GM21786 (cell line): ENCODE data around the gene MFSD11.
"Not testable (repeated sequence)": the region's sequence is repeated elsewhere in the genome, so short reads cannot be mapped to it uniquely, and the experiment has no call there.

Experiments used
- ATAC-seq: cut with Tn5 transposase; IDR thresholded peaks from one replicate; pipeline ENCODE4 v1.9.1; 2021; ENCODE audit not compliant: unreplicated experiment

The MFSD11 gene

GRCh38 chr17:76737676-76738467, at the start of gene MFSD11:
TSS of gene MFSD11 (plus strand) at chr17:76738119. CDS start at chr17:76738353, 234 bp downstream.
- peak; percentile 53 for ATAC-seq

- ATAC-seq, result no peak
Observed at GRCh38 chr17:76688165-76688622, 49.7 kb upstream of the MFSD11 start.

DNA sequence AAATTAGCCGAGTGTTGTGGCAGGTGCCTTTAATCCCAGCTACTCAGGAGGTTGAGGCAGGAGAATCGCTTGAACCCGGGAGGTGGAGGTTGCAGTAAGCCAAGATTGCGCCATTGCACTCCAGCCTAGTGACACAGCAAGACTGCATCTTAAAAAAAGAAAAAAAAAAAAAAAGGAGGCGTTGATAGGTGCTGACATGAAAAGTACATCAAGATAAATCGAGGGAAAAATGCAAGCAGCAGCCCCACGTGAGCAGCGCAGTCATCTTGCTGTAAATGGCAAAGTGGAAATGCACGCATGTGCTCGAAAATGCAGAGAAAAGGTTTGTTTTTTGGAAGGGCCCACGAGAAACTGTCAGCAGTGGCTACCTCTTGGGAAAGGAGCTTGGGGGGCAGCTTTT, 48.1 kb upstream of the MFSD11 start:
- no peak for ATAC-seq

DNA sequence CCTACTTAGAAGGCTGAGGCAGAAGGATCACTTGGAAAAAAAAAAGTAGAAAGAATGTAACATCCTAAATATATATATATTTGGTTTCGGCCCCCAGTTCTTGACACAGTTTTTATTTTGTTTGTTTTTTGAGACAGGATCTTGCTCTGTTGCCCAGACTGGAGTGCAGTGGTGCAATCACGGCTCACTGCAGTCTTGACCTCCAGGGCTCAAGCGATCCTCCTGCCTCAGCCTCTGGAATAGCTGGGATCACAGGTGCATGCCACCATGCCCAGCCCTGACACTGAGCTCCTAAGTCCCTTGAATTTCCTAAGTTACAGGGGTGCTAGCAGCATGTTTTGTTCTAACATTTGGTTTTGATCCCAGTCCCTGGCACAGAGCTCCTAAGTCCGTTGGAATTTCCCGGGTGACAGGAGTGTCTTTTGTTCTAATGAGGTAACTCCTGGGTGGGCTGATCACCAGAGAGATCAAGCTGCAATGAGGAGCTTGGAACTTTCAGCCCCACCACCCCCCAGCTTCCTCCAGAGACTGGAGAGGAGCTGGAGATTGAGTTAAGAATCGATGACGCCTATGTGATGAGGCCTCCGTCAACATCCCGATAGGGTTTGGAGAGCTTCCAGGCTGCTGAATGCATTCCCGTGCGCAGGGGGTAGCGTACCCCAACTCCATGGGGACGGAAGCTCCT, 47.2 kb upstream of the MFSD11 start:
- ATAC-seq, result no peak

DNA sequence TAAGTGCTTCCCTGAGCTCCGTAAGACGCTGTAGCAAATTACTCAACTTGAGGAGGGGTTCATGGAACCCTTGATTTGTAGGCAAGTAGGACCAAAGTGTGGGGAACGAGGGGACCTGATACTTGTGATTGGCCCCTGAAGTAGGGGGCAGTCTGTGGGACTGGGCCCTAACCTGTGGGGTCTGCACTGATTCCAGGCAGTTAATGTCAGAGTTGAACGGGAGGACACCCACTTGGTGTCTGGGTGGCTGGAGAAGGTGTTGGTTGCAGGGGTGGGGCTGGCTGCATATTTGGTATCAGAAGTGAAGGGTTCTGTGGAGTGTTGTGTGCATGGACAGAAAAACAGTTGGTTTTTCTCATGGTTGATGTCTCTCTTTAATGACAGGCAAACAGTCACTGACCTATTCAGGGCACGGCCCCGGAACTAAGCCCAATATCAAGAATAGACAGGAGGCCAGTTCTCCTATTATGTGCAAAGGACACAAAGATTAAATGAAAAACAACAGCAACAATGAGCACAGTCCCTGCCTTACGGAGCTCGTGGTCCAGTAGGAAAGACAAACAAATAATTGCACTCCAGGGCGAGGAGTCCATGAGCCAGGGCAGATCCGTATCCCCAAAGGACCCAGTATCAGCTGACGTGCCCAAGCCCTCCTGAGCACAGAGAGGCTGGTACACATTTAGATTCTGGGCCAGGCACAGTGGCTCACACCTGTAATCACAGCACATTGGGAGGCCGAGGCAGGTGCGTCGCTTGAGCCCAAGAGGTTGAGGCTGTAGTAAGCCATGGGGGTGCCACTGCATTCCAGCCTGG, 46.3 kb upstream of the MFSD11 start:
- no peak for ATAC-seq

DNA sequence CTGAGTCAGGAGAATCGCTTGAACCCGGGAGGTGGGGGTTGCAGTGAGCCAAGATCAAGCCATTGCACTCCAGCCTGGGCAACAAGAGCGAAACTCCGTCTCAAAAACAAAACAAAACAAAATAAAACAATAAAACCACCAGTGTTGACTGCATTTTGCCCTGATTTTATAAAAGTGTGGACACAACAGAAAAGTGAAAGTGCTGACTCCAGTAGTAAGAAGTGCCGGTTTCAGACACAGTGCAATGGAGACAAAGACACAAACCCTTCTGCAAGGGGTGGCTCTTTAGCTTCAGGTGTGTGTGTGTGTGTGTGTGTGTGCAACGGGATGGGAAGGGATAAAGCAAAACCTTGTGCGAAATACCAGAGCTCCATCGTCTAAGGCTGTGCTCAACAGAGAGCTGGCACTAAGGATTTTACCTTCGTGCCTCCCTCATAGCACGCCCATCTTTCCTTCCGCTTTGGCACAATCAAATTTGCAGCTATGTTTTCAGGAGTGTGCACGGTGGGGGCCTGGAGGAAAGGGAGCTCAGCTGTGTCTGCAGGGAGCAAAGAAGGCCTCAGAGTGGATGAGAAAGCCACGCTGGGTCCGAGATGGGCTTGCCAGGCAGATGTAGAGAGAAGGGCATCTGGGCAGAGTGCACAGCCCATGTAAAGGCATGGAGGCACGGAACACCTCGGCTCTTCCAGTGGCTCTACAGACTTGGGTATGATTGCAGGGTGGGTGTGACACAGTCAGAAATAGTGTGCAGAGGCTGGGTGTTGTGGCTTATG, 42.7 kb upstream of the MFSD11 start:
- ATAC-seq, result no peak

- ATAC-seq, result peak; percentile 60
Observed at GRCh38 chr17:76696763-76697701, 40.9 kb upstream of the MFSD11 start.

DNA sequence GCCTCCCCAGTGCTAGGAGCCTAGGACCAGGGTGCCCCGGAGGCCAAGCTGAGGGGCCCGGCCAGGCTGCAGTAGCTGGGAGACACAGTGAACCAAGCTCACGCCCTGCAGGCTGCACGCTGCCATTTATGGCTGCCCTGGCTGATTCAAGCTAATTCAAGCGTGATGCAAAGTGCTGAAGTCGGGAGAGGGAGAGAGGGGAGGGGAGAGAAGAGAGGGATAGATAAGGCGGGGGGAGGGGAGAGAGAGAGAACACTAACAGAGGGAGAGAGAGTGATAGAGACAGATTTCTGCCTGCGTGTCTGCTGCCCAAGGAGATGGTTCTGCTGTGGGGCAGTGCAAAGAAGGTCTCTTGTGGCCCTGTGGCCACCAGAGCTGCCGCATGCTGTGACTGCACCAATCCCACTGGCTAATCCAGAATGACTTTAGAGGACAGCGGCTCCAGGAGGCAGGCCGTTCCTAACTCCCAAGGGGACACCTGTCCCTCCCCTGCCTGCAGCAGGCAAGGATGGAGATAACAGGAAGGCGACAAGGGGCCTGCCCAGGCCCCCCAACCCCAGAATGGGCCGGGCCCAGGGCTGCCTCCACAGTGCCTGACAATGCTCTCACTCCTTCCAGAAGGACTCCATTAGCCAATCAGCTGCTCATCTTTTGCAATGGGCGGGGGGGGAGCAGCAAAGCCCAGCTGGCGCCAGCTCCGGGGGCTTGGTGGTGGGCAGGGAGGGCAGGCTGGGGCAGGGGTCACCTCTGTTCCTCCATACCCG, 40.0 kb upstream of the MFSD11 start:
- no peak for ATAC-seq

- not testable (repeated sequence) for ATAC-seq
Observed at GRCh38 chr17:76698466-76698977, 39.4 kb upstream of the MFSD11 start.

- ATAC-seq, result no peak
Observed at GRCh38 chr17:76700270-76700616, 37.7 kb upstream of the MFSD11 start.

- no peak for ATAC-seq
Observed at GRCh38 chr17:76700617-76701470, 37.1 kb upstream of the MFSD11 start.

DNA sequence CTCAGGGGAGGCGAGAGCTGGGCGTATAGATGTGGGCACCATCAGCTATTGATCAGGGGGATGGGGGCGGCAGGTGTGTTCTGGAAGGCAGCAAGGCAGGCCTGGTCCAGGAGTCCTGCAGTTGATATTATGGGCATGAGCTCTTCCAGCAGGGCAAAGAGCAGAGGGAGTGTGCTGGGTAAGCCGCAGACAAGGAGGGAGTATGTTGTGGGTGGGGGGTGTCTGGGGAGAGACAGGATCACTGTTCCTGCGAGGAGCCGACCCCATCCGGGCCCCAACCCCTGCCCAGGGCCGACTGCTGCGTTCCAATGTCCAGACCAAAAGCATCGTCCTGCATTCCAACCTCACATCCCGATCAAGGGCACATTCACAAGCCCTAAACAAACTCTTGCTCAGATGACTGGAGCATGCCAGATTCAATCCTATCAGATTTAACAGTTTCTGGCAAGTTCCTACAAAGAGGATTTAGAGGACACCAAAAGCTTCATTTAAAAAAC, 36.4 kb upstream of the MFSD11 start:
- no peak for ATAC-seq

- no peak for ATAC-seq
Observed at GRCh38 chr17:76702076-76702475, 35.8 kb upstream of the MFSD11 start.

DNA sequence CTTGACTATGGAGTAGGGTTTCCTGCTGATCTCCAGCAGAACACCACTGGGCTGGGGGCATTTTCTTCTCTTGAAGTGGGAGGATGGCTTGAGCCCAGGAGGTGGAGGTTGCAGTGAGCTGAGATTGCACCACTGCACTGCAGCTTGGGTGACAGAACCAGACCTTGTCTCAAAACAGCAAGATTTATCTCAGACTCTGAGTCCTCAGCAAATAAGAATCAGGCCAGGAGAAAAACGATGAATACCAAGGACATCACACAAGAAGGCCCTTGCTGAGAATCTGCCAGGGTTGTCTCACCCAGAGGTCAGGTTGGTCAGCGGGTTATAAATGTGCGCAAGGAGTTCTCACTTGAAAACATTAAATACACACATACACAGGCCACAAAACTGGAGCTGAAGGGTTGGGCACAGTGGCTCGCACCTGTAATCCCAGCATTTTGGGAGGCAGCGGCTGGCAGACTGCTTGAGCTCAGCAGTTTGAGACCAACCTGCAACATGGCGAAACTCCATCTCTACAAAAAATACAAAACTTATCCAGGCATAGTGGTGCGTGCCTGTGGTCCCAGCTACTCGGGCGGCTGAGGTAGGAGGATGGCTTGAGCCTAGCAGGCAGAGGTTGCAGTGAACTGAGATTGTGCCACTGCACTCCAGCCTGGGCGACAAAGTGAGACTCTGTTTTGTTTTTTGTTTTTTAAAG, 34.8 kb upstream of the MFSD11 start:
- ATAC-seq, result no peak

DNA sequence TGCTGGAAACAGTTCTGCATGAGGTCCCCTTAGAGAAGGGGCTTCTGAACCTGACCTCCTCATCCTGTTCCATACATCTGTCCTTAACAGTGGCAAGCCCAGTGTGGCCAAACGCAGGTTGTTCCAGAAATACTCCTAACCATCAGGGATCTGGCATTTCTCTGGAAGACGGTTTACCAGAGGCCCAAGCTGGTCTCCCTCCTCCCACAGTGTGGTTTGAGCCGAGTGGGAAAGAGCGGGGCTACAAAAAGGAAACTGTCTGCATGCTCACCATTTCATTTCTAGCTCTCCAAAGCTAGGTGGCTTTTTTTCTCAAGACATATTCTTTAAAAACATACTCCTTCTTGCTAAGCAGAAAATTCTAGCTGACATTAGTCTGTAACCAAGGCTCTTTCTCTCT, 33.1 kb upstream of the MFSD11 start:
- ATAC-seq, result no peak

GRCh38 chr17:76706817-76707216, 31.1 kb upstream of the MFSD11 start:
- ATAC-seq, result no peak
